ENCODE results near the gene MUS81. TPM values are rescaled to one million over a fixed set of nuclear protein-coding genes. Genes with fewer than 3 reads are reported as not detected.

Gene MUS81
- total RNA-seq, 1 experiment from 2014 or later = 45.9 TPM

GRCh38 chr11:65833297-65834030 is 26.8 kb upstream of the MUS81 start, which contains the start of gene SNX32:
TSS of gene SNX32 (plus strand) at chr11:65833963. CDS start at chr11:65834066, 103 bp downstream.
- Mint-ChIP-seq H3K27me3 (ENCODE audit: low read depth) (peaks cover 19% of the 10 kb centered on the region), H3K36me3 (no peaks in the 10 kb centered on the region), H3K4me1 (peaks cover 10% of the 10 kb centered on the region), H3K27ac (no peak within 1 kb of the TSS), H3K9me3 (peaks cover 5% of the 10 kb centered on the region; the same call in 1 of the 2 replicates), H3K4me3 (no peak within 1 kb of the TSS)
- ATAC-seq = peak; percentile 97
- POLR2A ChIA-PET = interaction anchor here (0.6 to 2.4 kb wide), 5 partner anchors 14 to 30 kb away, joined by 3 to 16 read pairs (median 3); partner anchors contain the start of gene MUS81
- CTCF ChIA-PET = interaction anchor here (0.7 to 4.1 kb wide), 18 partner anchors 15 to 1907 kb away, joined by 3 to 35 read pairs (median 5); partner anchors contain the start of genes CCDC85B, FIBP, KAT5 and MUS81
- DNase-seq (ENCODE audit: low spot score) = peak; percentile 97
- TF ChIP-seq ZNF396 (CRISPR knock-in tag; IDR thresholded peaks at IDR 0.05; ENCODE audit: borderline replicate concordance) (no peak), NFYB (CRISPR knock-in tag; conservative IDR thresholded peaks at IDR 0.05; ENCODE audit: low read depth) (peak; percentile 99), ELF4 (CRISPR knock-in tag; IDR thresholded peaks at IDR 0.05; ENCODE audit: low read depth) (no peak), E2F4 (CRISPR knock-in tag; IDR thresholded peaks at IDR 0.05; ENCODE audit: borderline replicate concordance, low read depth) (no peak), FOXK1 (CRISPR knock-in tag; IDR thresholded peaks at IDR 0.05) (peak; percentile 81; the same call in 1 of the 2 replicates), AR (CRISPR knock-in tag; IDR thresholded peaks at IDR 0.05) (no peak), ZNF416 (CRISPR knock-in tag; IDR thresholded peaks at IDR 0.05) (no peak), NR2C2 (CRISPR knock-in tag; IDR thresholded peaks at IDR 0.05) (peak; percentile 53; the same call in 1 of the 2 replicates), FOXP4 (CRISPR knock-in tag; IDR thresholded peaks at IDR 0.05) (0 out of 2 replicates have a peak, but pooled peaks have one; percentile 59), USF2 (CRISPR knock-in tag; IDR thresholded peaks at IDR 0.05) (peak; percentile 92), ARID4B (CRISPR knock-in tag; IDR thresholded peaks at IDR 0.05; ENCODE audit: borderline replicate concordance) (peak; percentile 45; the same call in 1 of the 2 replicates), ZNF671 (CRISPR knock-in tag; IDR thresholded peaks at IDR 0.05) (no peak), E2F5 (CRISPR knock-in tag; IDR thresholded peaks at IDR 0.05) (peak; percentile 47; the same call in 1 of the 2 replicates), SP1 (CRISPR knock-in tag; conservative IDR thresholded peaks at IDR 0.05) (peak; percentile 99), ZNF232 (CRISPR knock-in tag; IDR thresholded peaks at IDR 0.05) (peak; percentile 68; the same call in 1 of the 2 replicates), IRF2 (CRISPR knock-in tag; IDR thresholded peaks at IDR 0.05; ENCODE audit: borderline replicate concordance, low read depth) (no peak), ATF3 (CRISPR knock-in tag; conservative IDR thresholded peaks at IDR 0.05) (no peak), ETV6 (CRISPR knock-in tag; IDR thresholded peaks at IDR 0.05) (peak; percentile 88), ATF2 (CRISPR knock-in tag; IDR thresholded peaks at IDR 0.05; ENCODE audit: borderline replicate concordance, low read depth) (no peak), TP53 (CRISPR knock-in tag; IDR thresholded peaks at IDR 0.05) (peak; percentile 85; the same call in 1 of the 2 replicates)

Data from WTC11 (cell line).